HL-60 (cell line): ENCODE measurements around the gene PGM2.

Experiments
- DNase-seq, 2 experiments: peaks; one replicate each; pipeline ENCODE4 v3.0.0-alpha.2; 2010 to 2020; ENCODE audit warnings: low read depth in 1 of 2, low spot score in 1 of 2
- H3K27ac ChIP-seq: fragments of 250-450 bp; sonication (Bioruptor Pico); replicated peaks from 2 replicates; pipeline ENCODE4 v1.5.1; 2020; ENCODE audit warnings: mild to moderate bottlenecking, moderate library complexity
- H3K27me3 ChIP-seq: fragments of 250-450 bp; sonication (Bioruptor Pico); 2 replicates; pipeline ENCODE4 v1.5.1; 2021; ENCODE audit warnings: mild to moderate bottlenecking, moderate library complexity; ENCODE audit not compliant: insufficient read depth, poor library complexity, severe bottlenecking
- H3K4me3 ChIP-seq: replicated peaks from 2 replicates; pipeline ENCODE4 v1.5.1; 2011; ENCODE audit warnings: mild to moderate bottlenecking, control low read depth, low read length; ENCODE audit not compliant: insufficient read depth
- CTCF ChIP-seq: IDR thresholded peaks from one replicate; pipeline ENCODE4 v1.5.1; 2011; ENCODE audit warnings: low read length, control low read depth, inconsistent platforms; ENCODE audit not compliant: insufficient read depth
- GABPA ChIP-seq: IDR thresholded peaks from 2 replicates; pipeline ENCODE4 v1.6.1; 2012; ENCODE audit warnings: low read depth
- POLR2AphosphoS5 ChIP-seq: IDR thresholded peaks from 2 replicates; pipeline ENCODE4 v1.6.1; 2012; ENCODE audit warnings: low read depth
- SPI1 ChIP-seq: IDR thresholded peaks from 2 replicates; pipeline ENCODE4 v1.6.1; 2012; ENCODE audit warnings: low read depth, mild to moderate bottlenecking, borderline replicate concordance
- TF ChIP-seq, protein P1 (sequence below): IDR thresholded peaks from 2 replicates; pipeline ENCODE4 v1.6.1; 2012; ENCODE audit warnings: low read depth; ENCODE audit not compliant: insufficient replicate concordance

Gene PGM2

GRCh38 chr4:37847311-37847884 is 20.9 kb downstream of the PGM2 start:
- H3K4me3 ChIP-seq, result no peak overlapping the region
- no peaks in the 10 kb centered on the region for H3K27me3 ChIP-seq
- H3K27ac ChIP-seq, result no peak overlapping the region
- TF ChIP-seq CTCF (no peak), GABPA (no peak), POLR2AphosphoS5 (no peak), SPI1 (no peak)
- TF ChIP-seq, protein P1, sequence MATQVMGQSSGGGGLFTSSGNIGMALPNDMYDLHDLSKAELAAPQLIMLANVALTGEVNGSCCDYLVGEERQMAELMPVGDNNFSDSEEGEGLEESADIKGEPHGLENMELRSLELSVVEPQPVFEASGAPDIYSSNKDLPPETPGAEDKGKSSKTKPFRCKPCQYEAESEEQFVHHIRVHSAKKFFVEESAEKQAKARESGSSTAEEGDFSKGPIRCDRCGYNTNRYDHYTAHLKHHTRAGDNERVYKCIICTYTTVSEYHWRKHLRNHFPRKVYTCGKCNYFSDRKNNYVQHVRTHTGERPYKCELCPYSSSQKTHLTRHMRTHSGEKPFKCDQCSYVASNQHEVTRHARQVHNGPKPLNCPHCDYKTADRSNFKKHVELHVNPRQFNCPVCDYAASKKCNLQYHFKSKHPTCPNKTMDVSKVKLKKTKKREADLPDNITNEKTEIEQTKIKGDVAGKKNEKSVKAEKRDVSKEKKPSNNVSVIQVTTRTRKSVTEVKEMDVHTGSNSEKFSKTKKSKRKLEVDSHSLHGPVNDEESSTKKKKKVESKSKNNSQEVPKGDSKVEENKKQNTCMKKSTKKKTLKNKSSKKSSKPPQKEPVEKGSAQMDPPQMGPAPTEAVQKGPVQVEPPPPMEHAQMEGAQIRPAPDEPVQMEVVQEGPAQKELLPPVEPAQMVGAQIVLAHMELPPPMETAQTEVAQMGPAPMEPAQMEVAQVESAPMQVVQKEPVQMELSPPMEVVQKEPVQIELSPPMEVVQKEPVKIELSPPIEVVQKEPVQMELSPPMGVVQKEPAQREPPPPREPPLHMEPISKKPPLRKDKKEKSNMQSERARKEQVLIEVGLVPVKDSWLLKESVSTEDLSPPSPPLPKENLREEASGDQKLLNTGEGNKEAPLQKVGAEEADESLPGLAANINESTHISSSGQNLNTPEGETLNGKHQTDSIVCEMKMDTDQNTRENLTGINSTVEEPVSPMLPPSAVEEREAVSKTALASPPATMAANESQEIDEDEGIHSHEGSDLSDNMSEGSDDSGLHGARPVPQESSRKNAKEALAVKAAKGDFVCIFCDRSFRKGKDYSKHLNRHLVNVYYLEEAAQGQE, result no peak
- DNase-seq, result no peak

DNA sequence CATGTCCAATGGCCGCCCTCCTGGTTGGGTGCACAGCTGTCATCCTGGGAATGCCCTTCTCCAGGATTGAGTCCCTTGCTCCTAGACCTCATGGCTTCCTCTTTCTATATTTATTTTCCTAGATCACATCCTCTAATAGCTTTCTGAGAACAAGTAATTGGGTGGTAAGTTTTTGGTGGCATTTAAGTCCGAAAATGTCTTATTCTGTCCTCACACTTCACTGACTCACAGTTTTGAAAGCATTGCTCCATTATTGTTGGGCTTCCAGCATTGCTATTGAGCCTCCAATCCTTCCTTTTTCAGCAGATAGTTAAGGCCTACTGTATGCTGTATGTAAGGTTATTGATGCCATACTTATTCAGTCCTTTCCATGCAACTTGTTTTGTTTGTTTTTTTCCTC is 25.9 kb downstream of the PGM2 start:
- Histone ChIP-seq H3K27me3 (no peaks in the 10 kb centered on the region), H3K4me3 (no peak overlapping the region), H3K27ac (no peak overlapping the region)
- DNase-seq, result no peak
- no peak for TF ChIP-seq GABPA
- TF ChIP-seq, protein P1, result no peak
- TF ChIP-seq POLR2AphosphoS5, result no peak
- TF ChIP-seq SPI1, result no peak
- no peak for TF ChIP-seq CTCF

DNA sequence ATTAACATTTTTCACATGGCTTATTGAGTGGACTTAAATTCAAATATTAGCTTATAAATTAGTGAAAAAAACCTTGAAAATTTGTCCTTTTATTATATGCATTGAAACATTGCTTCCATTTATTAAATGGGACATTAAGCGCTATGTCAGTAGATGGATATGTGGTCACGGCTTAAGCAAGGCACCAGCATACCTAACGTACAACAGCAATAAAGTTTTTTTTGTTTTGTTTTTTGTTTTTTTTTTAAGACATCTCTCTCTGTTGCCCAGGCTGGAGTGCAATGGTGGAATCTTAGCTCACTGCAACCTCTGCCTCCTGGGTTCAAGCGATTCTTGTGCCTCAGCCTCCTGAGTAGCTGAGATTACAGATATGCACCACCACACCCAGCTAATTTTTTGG is 31.6 kb downstream of the PGM2 start:
- no peaks in the 10 kb centered on the region for H3K27me3 ChIP-seq

More for the DNA sequence above, 31.6 kb downstream of the PGM2 start:
- Histone ChIP-seq H3K4me3 (no peak overlapping the region), H3K27ac (no peak overlapping the region)
- TF ChIP-seq GABPA (no peak), CTCF (no peak), SPI1 (no peak), POLR2AphosphoS5 (no peak)
- TF ChIP-seq, protein P1, result no peak
- DNase-seq, result no peak
